NT2/D1 (cell line): ENCODE results near the gene SLC22A16.

Experiments
- DNase-seq: peaks from one replicate; pipeline ENCODE4 v3.0.0-alpha.2; 2011; ENCODE audit warnings: low read depth, low spot score
- H3K27me3 ChIP-seq: 2 replicates; pipeline ENCODE4 v1.6.0; 2011; ENCODE audit warnings: mild to moderate bottlenecking; ENCODE audit not compliant: insufficient read length, insufficient read depth
- H3K36me3 ChIP-seq: 2 replicates; pipeline ENCODE4 v1.6.1; 2011; ENCODE audit warnings: mild to moderate bottlenecking, low read length, mixed read lengths; ENCODE audit not compliant: insufficient read depth, insufficient read length
- H3K4me1 ChIP-seq: 2 replicates; pipeline ENCODE4 v1.5.1; 2011; ENCODE audit not compliant: insufficient read depth, insufficient read length
- H3K4me3 ChIP-seq: 2 replicates; pipeline ENCODE4 v1.5.1; 2011; ENCODE audit warnings: low read depth; ENCODE audit not compliant: insufficient read length
- H3K9ac ChIP-seq: 2 replicates; pipeline ENCODE4 v1.6.0; 2011; ENCODE audit warnings: low read depth; ENCODE audit not compliant: insufficient read length
- H3K9me3 ChIP-seq: 2 replicates; pipeline ENCODE4 v1.5.1; 2011; ENCODE audit warnings: mild to moderate bottlenecking, low read length; ENCODE audit not compliant: insufficient read depth
- SUZ12 ChIP-seq: IDR thresholded peaks from 2 replicates; pipeline ENCODE4 v1.6.1; 2011; ENCODE audit not compliant: insufficient read length, insufficient read depth; ENCODE audit errors: extremely low read depth
- YY1 ChIP-seq: IDR thresholded peaks from 2 replicates; pipeline ENCODE4 v1.6.1; 2011; ENCODE audit not compliant: insufficient read length, insufficient read depth
- ZNF274 ChIP-seq: IDR thresholded peaks from 2 replicates; pipeline ENCODE4 v1.6.1; 2011; ENCODE audit warnings: mild to moderate bottlenecking, low read depth, low read length

The SLC22A16 gene

GRCh38 chr6:110476046-110476849 is at the start of gene SLC22A16:
TSS of gene SLC22A16 (minus strand) at chr6:110476613. CDS start at chr6:110476574, 39 bp downstream.
- H3K36me3 ChIP-seq = no peaks in the 10 kb centered on the region
- H3K4me3 ChIP-seq = no peak within 1 kb of the TSS
- no peak for TF ChIP-seq YY1
- no peak for TF ChIP-seq ZNF274
- no peak for TF ChIP-seq SUZ12
- H3K9ac ChIP-seq = no peak within 1 kb of the TSS
- no peak for DNase-seq
- H3K27me3 ChIP-seq = no peaks in the 10 kb centered on the region
- no peaks in the 10 kb centered on the region for H3K9me3 ChIP-seq
- H3K4me1 ChIP-seq = no peaks in the 10 kb centered on the region

GRCh38 chr6:110525001-110525400 is 48.6 kb upstream of the SLC22A16 start:
- TF ChIP-seq YY1 (no peak), ZNF274 (no peak), SUZ12 (no peak)
- H3K27me3 ChIP-seq = no peaks in the 10 kb centered on the region
- no peak overlapping the region for H3K4me3 ChIP-seq
- no peaks in the 10 kb centered on the region for H3K36me3 ChIP-seq
- no peak overlapping the region for H3K9ac ChIP-seq
- no peak for DNase-seq
- no peaks in the 10 kb centered on the region for H3K9me3 ChIP-seq
- no peaks in the 10 kb centered on the region for H3K4me1 ChIP-seq

- DNase-seq = no peak
- Histone ChIP-seq H3K9me3 (no peaks in the 10 kb centered on the region), H3K4me1 (no peaks in the 10 kb centered on the region), H3K9ac (no peak overlapping the region), H3K27me3 (no peaks in the 10 kb centered on the region), H3K36me3 (no peaks in the 10 kb centered on the region), H3K4me3 (no peak overlapping the region)
- TF ChIP-seq ZNF274 (no peak), YY1 (no peak), SUZ12 (no peak)
Measured at GRCh38 chr6:110524305-110524704, 47.9 kb upstream of the SLC22A16 start.

- no peak for DNase-seq
- no peaks in the 10 kb centered on the region for H3K27me3 ChIP-seq
- H3K9ac ChIP-seq = no peak overlapping the region
- H3K4me3 ChIP-seq = no peak overlapping the region
- TF ChIP-seq ZNF274 (no peak), YY1 (no peak), SUZ12 (no peak)
- no peaks in the 10 kb centered on the region for H3K36me3 ChIP-seq
- H3K9me3 ChIP-seq = no peaks in the 10 kb centered on the region
- no peaks in the 10 kb centered on the region for H3K4me1 ChIP-seq
Measured at GRCh38 chr6:110523451-110524021, 47.1 kb upstream of the SLC22A16 start.

GRCh38 chr6:110522427-110522826 is 46.0 kb upstream of the SLC22A16 start:
- Histone ChIP-seq H3K4me1 (no peaks in the 10 kb centered on the region), H3K9ac (no peak overlapping the region), H3K27me3 (no peaks in the 10 kb centered on the region), H3K9me3 (no peaks in the 10 kb centered on the region), H3K36me3 (no peaks in the 10 kb centered on the region), H3K4me3 (no peak overlapping the region)
- no peak for TF ChIP-seq YY1
- no peak for TF ChIP-seq ZNF274
- TF ChIP-seq SUZ12 = no peak
- DNase-seq = no peak

- Histone ChIP-seq H3K9me3 (no peaks in the 10 kb centered on the region), H3K4me1 (no peaks in the 10 kb centered on the region), H3K4me3 (no peak overlapping the region), H3K36me3 (no peaks in the 10 kb centered on the region), H3K9ac (no peak overlapping the region), H3K27me3 (no peaks in the 10 kb centered on the region)
- DNase-seq = no peak
- no peak for TF ChIP-seq ZNF274
- no peak for TF ChIP-seq SUZ12
- TF ChIP-seq YY1 = no peak
Measured at GRCh38 chr6:110520992-110521543, 44.7 kb upstream of the SLC22A16 start.
